ENCODE data around the gene TFPI. TPM values are rescaled to one million over a fixed set of nuclear protein-coding genes. Genes with fewer than 3 reads are reported as not detected.

TFPI gene
- total and polyA plus RNA-seq, 2 donors (not counting 1 experiment from before 2014, with no cell fraction given), result 117 to 274 TPM

DNA sequence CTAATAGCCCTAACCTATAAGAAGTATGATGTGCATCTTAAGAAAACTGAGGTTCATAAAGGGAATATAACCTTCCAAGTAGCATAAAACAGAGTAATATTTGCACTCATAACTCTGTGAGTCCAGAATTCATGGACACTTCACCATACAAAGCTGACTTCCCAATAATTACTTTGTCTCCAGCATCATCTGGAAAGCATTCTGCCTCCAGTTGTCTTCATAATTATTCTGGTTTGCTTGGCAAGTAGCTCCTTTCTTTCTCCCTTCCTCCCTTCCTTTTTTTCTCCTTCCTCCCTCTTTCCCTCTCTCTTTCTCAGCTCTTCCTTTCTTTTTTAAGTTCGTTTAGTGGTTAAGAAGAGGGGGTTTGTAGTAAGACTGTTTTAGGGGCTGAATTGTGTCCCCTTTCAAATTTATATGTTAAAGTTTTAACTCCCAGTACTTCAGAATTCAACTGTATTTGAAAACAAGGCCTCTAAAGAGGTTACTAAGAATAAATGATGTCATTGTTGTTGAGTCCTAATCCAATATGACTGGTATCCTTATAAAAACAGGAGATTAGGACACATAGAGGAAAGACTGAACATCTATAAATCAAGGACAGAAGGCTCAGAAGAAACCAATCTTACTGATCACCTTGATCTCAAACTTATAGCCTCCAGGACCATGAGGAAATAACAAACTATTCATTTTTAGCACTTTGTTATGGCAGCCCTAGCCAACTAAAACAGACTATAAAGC lies 28.9 kb downstream of the TFPI start:
- no peak overlapping the region for H3K4me2 ChIP-seq (ENCODE audit: extremely low read depth, insufficient read depth, low read length)
- DNase-seq (ENCODE audit: low read depth in 2 of 2), result no peak
- H3K79me2 ChIP-seq (ENCODE audit: control insufficient read depth, insufficient read depth, low read length), result peaks cover 13% of the 10 kb centered on the region
- H3K27ac ChIP-seq (ENCODE audit: insufficient read depth, low read length), result no peak overlapping the region
- no peak overlapping the region for H3K9ac ChIP-seq (ENCODE audit: insufficient read depth, low read length)
- peaks cover 4% of the 10 kb centered on the region for H3K36me3 ChIP-seq (ENCODE audit: control insufficient read depth, insufficient read depth, low read length)
- H3K27me3 ChIP-seq (ENCODE audit: control insufficient read depth, insufficient read depth, low read length), result no peaks in the 10 kb centered on the region
- no peak for TF ChIP-seq CTCF (conservative IDR thresholded peaks at IDR 0.05 in 1 of 2, IDR thresholded peaks at IDR 0.05 in 1 of 2; ENCODE audit: low read depth in 1 of 2, low read length in 2 of 2)
- no peak for TF ChIP-seq EZH2 (IDR thresholded peaks at IDR 0.05; ENCODE audit: low read length, missing control alignments)
- H3K4me1 ChIP-seq (ENCODE audit: control insufficient read depth, extremely low read depth, insufficient read depth, low read length), result peaks cover 4% of the 10 kb centered on the region
- no peak overlapping the region for H2AFZ ChIP-seq (ENCODE audit: low read length)
- H3K4me3 ChIP-seq (replicated peaks in 1 of 4; ENCODE audit: control extremely low read depth in 1 of 4, insufficient read depth in 1 of 4, low read depth in 3 of 4, low read length in 4 of 4), result no peak overlapping the region
- H4K20me1 ChIP-seq (ENCODE audit: control insufficient read depth, extremely low read depth, insufficient read depth, low read length), result no peaks in the 10 kb centered on the region
- H3K9me3 ChIP-seq (ENCODE audit: control insufficient read depth, insufficient read depth, low read depth, low read length), result no peaks in the 10 kb centered on the region

DNA sequence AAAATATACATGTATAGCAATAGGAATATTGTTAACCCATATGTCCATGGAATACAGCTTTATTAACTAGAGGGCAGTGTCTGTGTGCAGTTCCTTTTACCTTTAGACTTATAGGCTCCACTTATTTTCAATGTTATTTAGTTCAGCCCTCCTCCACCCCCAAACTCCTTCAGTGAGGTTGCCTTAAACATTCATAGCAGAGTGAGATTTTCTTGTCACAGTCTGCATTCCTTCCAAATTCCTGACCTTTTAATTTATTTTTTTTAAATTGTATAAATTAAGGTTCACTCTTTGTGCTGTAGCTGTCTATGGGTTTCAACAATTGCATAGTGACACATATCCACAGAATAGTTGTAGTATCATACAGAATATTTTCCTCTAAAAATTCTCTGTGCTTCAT lies 30.9 kb downstream of the TFPI start:
- H3K36me3 ChIP-seq (ENCODE audit: control insufficient read depth, insufficient read depth, low read length), result peaks cover 11% of the 10 kb centered on the region
- no peaks in the 10 kb centered on the region for H3K27me3 ChIP-seq (ENCODE audit: control insufficient read depth, insufficient read depth, low read length)
- DNase-seq (ENCODE audit: low read depth in 2 of 2), result no peak
- H3K4me2 ChIP-seq (ENCODE audit: extremely low read depth, insufficient read depth, low read length), result no peak overlapping the region
- H3K9me3 ChIP-seq (ENCODE audit: control insufficient read depth, insufficient read depth, low read depth, low read length), result no peaks in the 10 kb centered on the region
- no peaks in the 10 kb centered on the region for H4K20me1 ChIP-seq (ENCODE audit: control insufficient read depth, extremely low read depth, insufficient read depth, low read length)
- TF ChIP-seq EZH2 (IDR thresholded peaks at IDR 0.05; ENCODE audit: low read length, missing control alignments) (no peak), CTCF (conservative IDR thresholded peaks at IDR 0.05 in 1 of 2, IDR thresholded peaks at IDR 0.05 in 1 of 2; ENCODE audit: low read depth in 1 of 2, low read length in 2 of 2) (no peak)
- no peak overlapping the region for H3K4me3 ChIP-seq (replicated peaks in 1 of 4; ENCODE audit: control extremely low read depth in 1 of 4, insufficient read depth in 1 of 4, low read depth in 3 of 4, low read length in 4 of 4)
- no peak overlapping the region for H3K27ac ChIP-seq (ENCODE audit: insufficient read depth, low read length)
- H3K4me1 ChIP-seq (ENCODE audit: control insufficient read depth, extremely low read depth, insufficient read depth, low read length), result peaks cover 2% of the 10 kb centered on the region
- H3K79me2 ChIP-seq (ENCODE audit: control insufficient read depth, insufficient read depth, low read length), result peaks cover 3% of the 10 kb centered on the region
- H3K9ac ChIP-seq (ENCODE audit: insufficient read depth, low read length), result no peak overlapping the region
- H2AFZ ChIP-seq (ENCODE audit: low read length), result no peak overlapping the region

GRCh38 chr2:187520121-187520624 lies 34.1 kb downstream of the TFPI start:
- no peaks in the 10 kb centered on the region for H3K4me1 ChIP-seq (ENCODE audit: control insufficient read depth, extremely low read depth, insufficient read depth, low read length)
- H3K4me2 ChIP-seq (ENCODE audit: extremely low read depth, insufficient read depth, low read length), result no peak overlapping the region
- H3K27me3 ChIP-seq (ENCODE audit: control insufficient read depth, insufficient read depth, low read length), result no peaks in the 10 kb centered on the region
- H3K36me3 ChIP-seq (ENCODE audit: control insufficient read depth, insufficient read depth, low read length), result peaks cover 11% of the 10 kb centered on the region
- no peaks in the 10 kb centered on the region for H4K20me1 ChIP-seq (ENCODE audit: control insufficient read depth, extremely low read depth, insufficient read depth, low read length)
- no peak overlapping the region for H3K4me3 ChIP-seq (replicated peaks in 1 of 4; ENCODE audit: control extremely low read depth in 1 of 4, insufficient read depth in 1 of 4, low read depth in 3 of 4, low read length in 4 of 4)
- no peak for TF ChIP-seq CTCF (conservative IDR thresholded peaks at IDR 0.05 in 1 of 2, IDR thresholded peaks at IDR 0.05 in 1 of 2; ENCODE audit: low read depth in 1 of 2, low read length in 2 of 2)
- TF ChIP-seq EZH2 (IDR thresholded peaks at IDR 0.05; ENCODE audit: low read length, missing control alignments), result no peak
- DNase-seq (ENCODE audit: low read depth in 2 of 2), result no peak
- H3K9ac ChIP-seq (ENCODE audit: insufficient read depth, low read length), result no peak overlapping the region
- H3K79me2 ChIP-seq (ENCODE audit: control insufficient read depth, insufficient read depth, low read length), result peaks cover 2% of the 10 kb centered on the region
- no peaks in the 10 kb centered on the region for H3K9me3 ChIP-seq (ENCODE audit: control insufficient read depth, insufficient read depth, low read depth, low read length)
- H3K27ac ChIP-seq (ENCODE audit: insufficient read depth, low read length), result no peak overlapping the region
- H2AFZ ChIP-seq (ENCODE audit: low read length), result no peak overlapping the region

Measured in fibroblast of lung (primary cell).